ENCODE data around the gene GSTM3.

GSTM3 gene

DNA sequence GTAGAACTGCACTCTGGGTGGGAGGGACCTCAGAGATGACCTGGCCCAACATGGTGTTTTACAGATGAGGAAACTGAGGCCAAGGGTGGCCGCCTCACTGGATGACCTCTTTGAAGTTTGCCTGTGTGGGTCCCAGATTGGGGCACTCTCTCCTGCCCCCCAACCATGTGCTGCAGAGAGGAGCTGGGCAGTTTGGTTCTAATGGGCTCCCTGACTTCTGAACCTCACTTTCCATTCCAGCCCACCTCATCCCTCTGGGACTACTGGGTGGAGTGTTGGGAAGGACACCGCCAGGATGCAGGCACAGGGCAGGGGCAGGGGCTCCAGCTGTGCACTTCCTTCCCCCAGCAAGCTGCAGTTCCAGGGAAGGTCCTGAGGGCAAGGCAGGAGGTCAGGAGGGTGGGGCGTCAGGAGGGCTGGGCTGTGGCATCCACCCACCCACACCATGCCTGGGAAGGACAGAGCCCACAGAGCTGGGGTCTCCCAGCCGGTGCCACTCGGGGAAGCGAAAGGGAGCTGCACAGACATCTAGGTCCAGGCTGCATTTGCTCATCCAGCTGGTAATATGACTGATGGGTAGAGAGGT is 33.2 kb upstream of the GSTM3 start:
- Histone ChIP-seq H3K36me3 (ENCODE audit: control insufficient read depth in 2 of 2, insufficient read depth in 2 of 2, low read length in 2 of 2) (no peaks in the 10 kb centered on the region), H3K4me1 (ENCODE audit: control insufficient read depth, insufficient read depth, low read length) (peaks cover 25% of the 10 kb centered on the region), H3K9me3 (ENCODE audit: control insufficient read depth in 2 of 2, low read length in 2 of 2) (no peaks in the 10 kb centered on the region), H3K27ac (ENCODE audit: low read length) (no peak overlapping the region), H3K9ac (ENCODE audit: low read length in 2 of 2) (no peak overlapping the region), H3K4me3 (ENCODE audit: low read length in 2 of 2) (no peak overlapping the region), H3K27me3 (ENCODE audit: control insufficient read depth in 1 of 2, insufficient read depth in 2 of 2, low read length in 2 of 2) (no peaks in the 10 kb centered on the region)

DNA sequence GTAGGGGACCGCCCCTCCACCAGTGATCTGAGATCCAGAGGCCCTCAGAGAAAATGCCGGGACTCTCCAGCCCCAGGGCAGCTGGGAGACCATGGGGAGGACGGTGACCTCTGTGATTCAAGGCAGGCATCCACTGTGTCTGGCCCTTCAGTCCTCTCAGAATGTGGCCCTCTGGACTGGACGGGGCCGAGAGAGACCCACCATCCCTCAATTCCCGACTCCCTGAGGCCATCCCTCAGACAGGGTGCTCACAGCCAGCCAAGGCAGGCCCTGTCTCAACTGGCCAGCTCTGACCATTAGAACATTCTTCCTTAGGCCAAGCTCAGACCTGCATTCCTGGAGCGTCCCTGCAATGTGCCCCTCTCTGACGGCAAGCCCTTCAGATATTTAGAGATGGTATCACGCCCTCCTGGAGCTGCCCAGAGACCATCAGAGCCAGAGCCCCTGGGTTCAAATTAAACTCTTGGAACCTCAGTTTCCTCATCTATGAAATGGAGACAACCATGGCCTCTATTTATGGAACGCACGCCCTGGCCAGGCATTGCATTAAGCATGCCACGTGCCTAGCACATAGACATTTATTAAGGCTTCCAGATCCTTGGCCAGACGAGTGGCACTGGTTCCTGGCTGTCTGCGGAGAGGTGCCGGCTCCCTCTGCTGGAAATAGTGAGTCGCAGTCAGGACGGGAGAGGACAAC is 32.5 kb upstream of the GSTM3 start:
- H3K36me3 ChIP-seq (ENCODE audit: control insufficient read depth in 2 of 2, insufficient read depth in 2 of 2, low read length in 2 of 2): no peaks in the 10 kb centered on the region
- H3K4me1 ChIP-seq (ENCODE audit: control insufficient read depth, insufficient read depth, low read length): peaks cover 25% of the 10 kb centered on the region
- no peaks in the 10 kb centered on the region for H3K27me3 ChIP-seq (ENCODE audit: control insufficient read depth in 1 of 2, insufficient read depth in 2 of 2, low read length in 2 of 2)
- H3K27ac ChIP-seq (ENCODE audit: low read length): no peak overlapping the region
- no peak overlapping the region for H3K9ac ChIP-seq (ENCODE audit: low read length in 2 of 2)
- peak overlapping the region in 1 of 2 donors; percentile 8 for H3K4me3 ChIP-seq (ENCODE audit: low read length in 2 of 2)
- H3K9me3 ChIP-seq (ENCODE audit: control insufficient read depth in 2 of 2, low read length in 2 of 2): no peaks in the 10 kb centered on the region

DNA sequence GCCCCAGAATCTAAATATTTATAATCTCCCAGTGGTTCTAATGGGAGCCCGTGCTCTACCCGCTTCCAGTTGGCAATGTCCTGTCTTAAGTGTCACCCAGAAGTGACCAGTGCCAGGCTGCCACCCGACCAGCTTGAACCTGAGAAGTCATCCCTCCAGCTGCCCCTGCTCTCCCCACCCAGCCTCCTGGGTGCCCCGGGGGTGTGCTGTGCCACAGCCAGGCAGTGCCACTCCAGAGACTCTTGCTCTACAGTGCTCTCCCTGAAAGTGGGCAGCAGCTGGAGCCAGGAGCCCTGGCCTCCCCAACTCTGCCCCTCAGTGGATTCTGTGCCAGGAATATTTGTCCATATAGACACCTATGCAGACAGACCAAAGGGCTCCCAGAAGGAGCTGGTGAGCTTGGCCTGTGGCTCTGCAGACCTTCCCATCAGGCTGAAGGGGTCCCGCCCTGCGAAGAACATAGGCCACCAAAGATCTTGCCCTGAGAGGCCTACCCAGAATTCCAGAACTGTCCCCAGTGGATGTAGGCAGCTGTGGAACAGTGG is 31.9 kb upstream of the GSTM3 start:
- H3K4me1 ChIP-seq (ENCODE audit: control insufficient read depth, insufficient read depth, low read length): peaks cover 25% of the 10 kb centered on the region
- H3K4me3 ChIP-seq (ENCODE audit: low read length in 2 of 2): no peak overlapping the region
- H3K9ac ChIP-seq (ENCODE audit: low read length in 2 of 2): no peak overlapping the region
- no peaks in the 10 kb centered on the region for H3K9me3 ChIP-seq (ENCODE audit: control insufficient read depth in 2 of 2, low read length in 2 of 2)
- no peaks in the 10 kb centered on the region for H3K27me3 ChIP-seq (ENCODE audit: control insufficient read depth in 1 of 2, insufficient read depth in 2 of 2, low read length in 2 of 2)
- H3K27ac ChIP-seq (ENCODE audit: low read length): no peak overlapping the region
- no peaks in the 10 kb centered on the region for H3K36me3 ChIP-seq (ENCODE audit: control insufficient read depth in 2 of 2, insufficient read depth in 2 of 2, low read length in 2 of 2)

DNA sequence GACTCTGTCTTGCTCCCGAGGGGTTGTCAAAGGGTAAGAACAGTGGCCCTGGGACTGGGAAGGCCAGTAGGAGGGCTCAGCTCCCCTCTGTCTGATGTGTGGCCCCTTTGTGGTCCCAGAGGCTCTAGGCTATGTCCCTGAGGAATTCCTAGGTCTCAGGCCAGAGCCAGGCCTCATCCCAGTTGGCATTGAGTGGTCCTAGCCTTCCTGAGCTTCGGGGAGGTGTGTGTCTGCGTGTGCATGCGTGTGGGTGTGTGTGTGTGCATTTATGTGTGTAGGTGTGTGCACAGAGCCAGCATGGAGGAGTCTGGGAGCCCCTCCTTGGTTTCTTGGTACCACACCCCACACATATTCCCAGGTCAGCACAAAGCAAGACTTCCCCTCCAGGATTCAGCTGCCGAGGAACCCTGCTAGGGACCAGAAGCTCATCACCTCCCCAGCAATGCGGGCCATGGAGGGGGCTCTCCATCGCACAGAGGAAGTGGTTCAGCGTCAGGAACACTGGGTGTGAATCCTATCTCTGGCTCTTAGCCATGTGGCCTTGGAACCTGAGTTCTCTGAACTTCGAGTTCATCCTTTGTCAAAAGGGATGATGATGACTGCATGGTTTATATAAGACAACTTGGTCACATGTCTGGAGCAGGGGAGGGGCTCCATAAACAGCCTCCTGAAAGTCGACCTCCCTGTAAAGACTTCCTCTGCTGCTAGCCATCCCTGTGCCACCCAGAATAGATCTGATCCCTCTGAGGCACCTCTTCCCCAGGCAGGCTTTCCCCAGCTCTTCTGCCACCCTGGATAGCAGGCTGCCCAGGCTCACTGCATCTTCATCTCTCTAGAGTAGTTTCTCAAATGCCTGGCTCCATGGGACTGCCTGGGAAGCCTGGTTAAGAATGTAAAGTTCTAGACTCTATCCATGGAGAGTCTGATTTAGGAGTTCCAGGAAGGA is 31.1 kb upstream of the GSTM3 start:
- no peaks in the 10 kb centered on the region for H3K36me3 ChIP-seq (ENCODE audit: control insufficient read depth in 2 of 2, insufficient read depth in 2 of 2, low read length in 2 of 2)
- H3K27ac ChIP-seq (ENCODE audit: low read length): no peak overlapping the region
- H3K27me3 ChIP-seq (ENCODE audit: control insufficient read depth in 1 of 2, insufficient read depth in 2 of 2, low read length in 2 of 2): no peaks in the 10 kb centered on the region
- H3K9me3 ChIP-seq (ENCODE audit: control insufficient read depth in 2 of 2, low read length in 2 of 2): no peaks in the 10 kb centered on the region
- no peak overlapping the region for H3K9ac ChIP-seq (ENCODE audit: low read length in 2 of 2)
- H3K4me1 ChIP-seq (ENCODE audit: control insufficient read depth, insufficient read depth, low read length): peaks cover 18% of the 10 kb centered on the region
- no peak overlapping the region for H3K4me3 ChIP-seq (ENCODE audit: low read length in 2 of 2)

DNA sequence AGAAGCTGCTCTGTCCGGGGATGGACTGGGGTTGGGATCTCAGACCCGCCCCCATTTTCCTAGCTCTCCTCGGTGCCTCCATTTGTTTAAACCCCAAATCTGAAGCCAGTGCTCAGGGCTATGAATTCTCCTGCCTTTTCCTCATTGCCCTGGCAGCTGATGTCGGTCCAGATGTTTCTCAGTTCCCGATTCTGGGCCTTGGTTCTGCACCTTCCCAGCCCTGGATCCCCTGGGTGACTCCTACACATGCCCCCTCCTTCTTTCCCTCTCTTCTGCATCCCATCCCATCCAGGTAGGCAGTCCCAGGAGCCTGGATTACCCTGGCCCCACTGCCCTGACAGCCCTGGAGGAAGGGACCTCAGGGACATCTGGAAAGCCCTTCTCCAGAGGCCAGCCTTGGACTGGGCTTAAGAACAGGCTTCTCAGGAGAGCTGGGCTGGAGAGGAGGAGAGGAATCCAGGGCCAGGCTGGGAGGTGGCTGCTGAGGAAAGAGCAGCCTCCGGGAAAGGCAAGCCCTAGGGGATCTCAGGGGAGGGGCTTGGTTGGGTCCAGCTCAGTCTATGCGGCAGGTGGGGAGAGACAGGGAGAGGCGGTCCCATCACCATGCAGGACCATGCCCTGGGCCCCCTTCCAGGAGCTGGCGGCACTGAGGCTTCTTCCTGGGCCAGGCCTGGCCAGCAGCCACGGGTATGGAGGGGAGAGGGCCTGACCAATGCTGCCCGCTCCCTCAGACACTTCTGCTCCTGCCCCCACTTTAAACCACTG is 29.7 kb upstream of the GSTM3 start:
- Histone ChIP-seq H3K4me3 (ENCODE audit: low read length in 2 of 2) (no peak overlapping the region), H3K4me1 (ENCODE audit: control insufficient read depth, insufficient read depth, low read length) (peaks cover 14% of the 10 kb centered on the region), H3K27ac (ENCODE audit: low read length) (no peak overlapping the region), H3K9ac (ENCODE audit: low read length in 2 of 2) (no peak overlapping the region), H3K9me3 (ENCODE audit: control insufficient read depth in 2 of 2, low read length in 2 of 2) (no peaks in the 10 kb centered on the region), H3K36me3 (ENCODE audit: control insufficient read depth in 2 of 2, insufficient read depth in 2 of 2, low read length in 2 of 2) (no peaks in the 10 kb centered on the region), H3K27me3 (ENCODE audit: control insufficient read depth in 1 of 2, insufficient read depth in 2 of 2, low read length in 2 of 2) (no peaks in the 10 kb centered on the region)

DNA sequence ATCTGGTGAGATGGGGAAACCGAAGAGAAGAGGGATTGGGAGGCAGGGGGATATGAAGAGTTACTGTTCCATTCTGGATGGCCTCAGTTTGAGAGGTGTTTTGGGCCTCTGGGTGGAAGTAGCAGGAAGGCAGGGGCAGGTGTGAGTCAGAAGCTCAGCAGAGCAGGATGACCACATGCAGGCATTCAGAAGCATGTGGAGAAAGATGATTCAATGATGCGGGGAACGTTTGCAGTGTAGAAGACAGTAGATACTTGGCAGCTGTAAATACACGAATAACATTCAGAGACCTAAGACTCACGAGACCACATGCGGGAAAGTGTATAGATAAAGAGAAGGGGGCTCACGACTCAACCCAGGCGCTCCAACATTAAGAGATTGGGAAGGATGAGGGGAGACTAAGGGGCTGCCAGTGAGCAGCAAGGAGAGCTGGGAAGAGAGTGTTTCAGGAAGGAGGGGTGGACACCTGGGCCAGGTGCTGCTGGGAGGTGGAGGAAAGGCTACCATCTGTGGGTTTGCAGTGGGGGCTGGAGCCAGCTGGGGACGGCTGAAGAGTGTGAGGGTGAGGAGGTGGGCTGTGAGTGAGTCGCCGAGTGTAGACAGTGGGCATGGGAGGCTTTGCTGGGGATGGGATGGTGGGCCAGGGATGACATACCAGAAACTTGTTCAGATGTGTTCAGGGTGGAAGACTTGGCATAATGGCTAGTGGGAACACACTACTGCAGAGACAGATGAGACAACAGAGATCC is 28.7 kb upstream of the GSTM3 start:
- Histone ChIP-seq H3K4me1 (ENCODE audit: control insufficient read depth, insufficient read depth, low read length) (peaks cover 14% of the 10 kb centered on the region), H3K9ac (ENCODE audit: low read length in 2 of 2) (no peak overlapping the region), H3K27ac (ENCODE audit: low read length) (no peak overlapping the region), H3K4me3 (ENCODE audit: low read length in 2 of 2) (no peak overlapping the region), H3K27me3 (ENCODE audit: control insufficient read depth in 1 of 2, insufficient read depth in 2 of 2, low read length in 2 of 2) (no peaks in the 10 kb centered on the region), H3K36me3 (ENCODE audit: control insufficient read depth in 2 of 2, insufficient read depth in 2 of 2, low read length in 2 of 2) (no peaks in the 10 kb centered on the region), H3K9me3 (ENCODE audit: control insufficient read depth in 2 of 2, low read length in 2 of 2) (no peaks in the 10 kb centered on the region)

DNA sequence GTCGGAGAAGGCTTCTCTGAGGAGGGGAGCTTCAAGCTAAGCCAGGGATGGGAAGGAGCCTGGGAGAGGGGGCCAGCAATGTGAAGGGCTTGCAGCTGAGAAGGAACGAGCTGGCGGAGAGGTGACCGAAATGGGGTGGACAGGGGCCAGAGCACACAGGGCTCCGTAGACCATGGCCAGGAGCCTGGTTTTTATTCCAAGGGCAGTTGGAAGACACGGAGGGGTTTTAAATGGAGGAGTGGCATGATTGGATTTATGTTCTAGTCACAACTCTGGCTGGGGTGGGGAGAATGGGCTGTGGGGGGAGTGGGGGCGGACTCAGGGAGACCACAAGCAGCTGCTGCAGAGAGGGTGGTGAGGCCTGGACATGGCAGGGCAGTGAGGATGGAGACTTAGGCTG is 28.0 kb upstream of the GSTM3 start:
- Histone ChIP-seq H3K4me3 (ENCODE audit: low read length in 2 of 2) (no peak overlapping the region), H3K4me1 (ENCODE audit: control insufficient read depth, insufficient read depth, low read length) (peaks cover 10% of the 10 kb centered on the region), H3K27ac (ENCODE audit: low read length) (no peak overlapping the region), H3K27me3 (ENCODE audit: control insufficient read depth in 1 of 2, insufficient read depth in 2 of 2, low read length in 2 of 2) (no peaks in the 10 kb centered on the region), H3K9ac (ENCODE audit: low read length in 2 of 2) (no peak overlapping the region), H3K36me3 (ENCODE audit: control insufficient read depth in 2 of 2, insufficient read depth in 2 of 2, low read length in 2 of 2) (no peaks in the 10 kb centered on the region), H3K9me3 (ENCODE audit: control insufficient read depth in 2 of 2, low read length in 2 of 2) (no peaks in the 10 kb centered on the region)

DNA sequence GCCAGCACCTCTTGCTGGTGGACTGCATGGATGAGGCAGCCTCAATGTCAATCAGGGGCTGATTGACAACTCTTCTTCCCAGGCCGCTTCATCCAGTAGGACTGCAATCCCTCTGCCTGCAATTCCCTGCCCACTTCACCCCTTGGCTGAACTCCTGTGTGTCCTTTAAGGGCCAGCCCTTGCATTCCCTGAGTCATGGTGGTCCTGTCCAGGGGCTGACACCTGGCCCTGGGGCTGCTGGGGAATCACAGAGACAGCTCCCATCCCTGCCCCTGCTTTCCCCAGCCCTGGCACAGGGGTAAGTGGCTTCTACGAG is 27.5 kb upstream of the GSTM3 start:
- H3K4me3 ChIP-seq (ENCODE audit: low read length in 2 of 2): no peak overlapping the region
- H3K9me3 ChIP-seq (ENCODE audit: control insufficient read depth in 2 of 2, low read length in 2 of 2): no peaks in the 10 kb centered on the region
- H3K27me3 ChIP-seq (ENCODE audit: control insufficient read depth in 1 of 2, insufficient read depth in 2 of 2, low read length in 2 of 2): no peaks in the 10 kb centered on the region
- no peaks in the 10 kb centered on the region for H3K36me3 ChIP-seq (ENCODE audit: control insufficient read depth in 2 of 2, insufficient read depth in 2 of 2, low read length in 2 of 2)
- peaks cover 6% of the 10 kb centered on the region for H3K4me1 ChIP-seq (ENCODE audit: control insufficient read depth, insufficient read depth, low read length)
- H3K9ac ChIP-seq (ENCODE audit: low read length in 2 of 2): no peak overlapping the region
- H3K27ac ChIP-seq (ENCODE audit: low read length): no peak overlapping the region

DNA sequence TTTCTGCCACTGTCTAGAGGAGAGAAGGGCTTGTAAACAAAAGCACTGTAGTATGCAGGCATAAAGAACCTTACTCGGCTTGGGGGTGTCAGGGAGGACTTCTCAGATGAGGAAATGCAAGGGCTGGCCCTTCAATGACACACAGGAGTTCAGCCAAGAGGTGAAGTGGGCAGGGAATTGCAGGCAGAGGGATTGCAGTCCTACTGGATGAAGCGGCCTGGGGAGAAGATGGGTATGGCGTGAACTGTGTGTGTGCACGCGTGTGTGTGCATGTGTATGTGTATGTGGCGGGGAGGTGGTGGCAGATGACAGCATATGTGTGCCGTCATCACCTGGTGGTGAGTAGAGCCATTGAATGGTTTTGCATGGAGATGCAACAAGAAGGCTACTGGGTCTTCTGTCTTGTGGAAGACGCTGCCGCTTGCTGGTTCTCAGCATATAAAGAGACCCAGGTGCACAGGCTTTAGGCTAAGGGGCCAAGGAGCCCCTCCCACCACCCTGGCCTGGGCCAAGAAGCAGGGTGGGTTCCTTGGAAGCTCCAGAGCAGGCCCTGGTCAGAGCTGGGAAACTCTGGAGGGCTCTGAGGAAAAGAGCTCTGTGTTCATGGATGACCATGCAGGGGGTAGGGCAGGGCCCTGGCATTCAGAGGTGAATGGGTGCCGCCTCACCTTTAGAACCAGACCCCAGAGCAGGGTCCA is 26.9 kb upstream of the GSTM3 start:
- Histone ChIP-seq H3K4me1 (ENCODE audit: control insufficient read depth, insufficient read depth, low read length) (peaks cover 4% of the 10 kb centered on the region), H3K4me3 (ENCODE audit: low read length in 2 of 2) (no peak overlapping the region), H3K27me3 (ENCODE audit: control insufficient read depth in 1 of 2, insufficient read depth in 2 of 2, low read length in 2 of 2) (no peaks in the 10 kb centered on the region), H3K9me3 (ENCODE audit: control insufficient read depth in 2 of 2, low read length in 2 of 2) (no peaks in the 10 kb centered on the region), H3K36me3 (ENCODE audit: control insufficient read depth in 2 of 2, insufficient read depth in 2 of 2, low read length in 2 of 2) (no peaks in the 10 kb centered on the region), H3K27ac (ENCODE audit: low read length) (no peak overlapping the region), H3K9ac (ENCODE audit: low read length in 2 of 2) (no peak overlapping the region)

Measured in stomach smooth muscle (tissue), 2 donors.